Erythroblast (primary cell): ENCODE data around the gene CTSH.

ENCODE experiments used
- GATA1 ChIP-seq: IDR thresholded peaks from 2 replicates; pipeline ENCODE4 v1.6.1; 2011; ENCODE audit warnings: low read depth, mild to moderate bottlenecking, control low read depth, low read length, moderate library complexity
- POLR2A ChIP-seq: IDR thresholded peaks from 2 replicates; pipeline ENCODE4 v1.6.1; 2011; ENCODE audit warnings: mild to moderate bottlenecking, low read length

- TF ChIP-seq POLR2A (no peak), GATA1 (no peak)
These were observed 34.8 kb upstream of the CTSH start for GRCh38 chr15:78979456-78980320.
